GM18873 (cell line): ENCODE results near the gene PLA2G4B.
"Not testable (repeated sequence)": the region's sequence is repeated elsewhere in the genome, so short reads cannot be mapped to it uniquely, and the experiment has no call there.

Experiments used
- ATAC-seq: cut with Tn5 transposase; IDR thresholded peaks from one replicate; pipeline ENCODE4 v1.9.1; 2021; ENCODE audit warnings: mild to moderate bottlenecking, moderate library complexity, moderate number of reproducible peaks; ENCODE audit not compliant: unreplicated experiment, low FRiP score

Gene PLA2G4B

GRCh38 chr15:41825572-41826535, 12.8 kb upstream of the PLA2G4B start:
- ATAC-seq: no peak

- no peak for ATAC-seq
These were observed 11.3 kb upstream of the PLA2G4B start for GRCh38 chr15:41827290-41827879.

- no peak for ATAC-seq
These were observed 10.5 kb upstream of the PLA2G4B start, which contains the start of gene JMJD7 for GRCh38 chr15:41827880-41828806. TSS of gene JMJD7 (plus strand) at chr15:41828092. CDS start at chr15:41828125, 33 bp downstream.

- no peak for ATAC-seq
These were observed 9.9 kb upstream of the PLA2G4B start for GRCh38 chr15:41828807-41829141.

GRCh38 chr15:41829959-41830646, 8.5 kb upstream of the PLA2G4B start:
- no peak for ATAC-seq

- ATAC-seq: not testable (repeated sequence)
These were observed 7.4 kb upstream of the PLA2G4B start for GRCh38 chr15:41831291-41831690.

GRCh38 chr15:41832208-41832607, 6.4 kb upstream of the PLA2G4B start:
- ATAC-seq: no peak

GRCh38 chr15:41832875-41833274, 5.8 kb upstream of the PLA2G4B start:
- ATAC-seq: no peak

GRCh38 chr15:41834096-41834495, 4.6 kb upstream of the PLA2G4B start:
- no peak for ATAC-seq

GRCh38 chr15:41836073-41836472, 2.6 kb upstream of the PLA2G4B start:
- no peak for ATAC-seq

- no peak for ATAC-seq
These were observed 1.8 kb upstream of the PLA2G4B start for GRCh38 chr15:41836713-41837454.

- ATAC-seq: no peak
These were observed 1.3 kb downstream of the PLA2G4B start for GRCh38 chr15:41839781-41840491.

GRCh38 chr15:41840673-41841072, 2.0 kb downstream of the PLA2G4B start:
- ATAC-seq: no peak

- no peak for ATAC-seq
These were observed 2.5 kb downstream of the PLA2G4B start for GRCh38 chr15:41841131-41841530.

- no peak for ATAC-seq
These were observed 3.6 kb downstream of the PLA2G4B start for GRCh38 chr15:41842229-41842628.

- ATAC-seq: no peak
These were observed 4.9 kb downstream of the PLA2G4B start for GRCh38 chr15:41843571-41843970.

- no peak for ATAC-seq
These were observed 6.2 kb downstream of the PLA2G4B start for GRCh38 chr15:41844814-41845213.

- no peak for ATAC-seq
These were observed 8.6 kb downstream of the PLA2G4B start for GRCh38 chr15:41847206-41847605.

- ATAC-seq: no peak
These were observed 9.3 kb downstream of the PLA2G4B start for GRCh38 chr15:41847981-41848380.
